Measurements from ENCODE around the gene ZFP92.

ZFP92 gene

GRCh38 chrX:153408871-153409351 lies 2.4 kb upstream of the ZFP92 start:
- DNase-seq (ENCODE audit: low read depth in 2 of 2), result no peak

- DNase-seq (ENCODE audit: low read depth in 2 of 2), result no peak
These were observed 1.7 kb upstream of the ZFP92 start for GRCh38 chrX:153409414-153410101.

GRCh38 chrX:153410373-153410772 lies 899 bp upstream of the ZFP92 start:
- no peak for DNase-seq (ENCODE audit: low read depth in 2 of 2)

DNA sequence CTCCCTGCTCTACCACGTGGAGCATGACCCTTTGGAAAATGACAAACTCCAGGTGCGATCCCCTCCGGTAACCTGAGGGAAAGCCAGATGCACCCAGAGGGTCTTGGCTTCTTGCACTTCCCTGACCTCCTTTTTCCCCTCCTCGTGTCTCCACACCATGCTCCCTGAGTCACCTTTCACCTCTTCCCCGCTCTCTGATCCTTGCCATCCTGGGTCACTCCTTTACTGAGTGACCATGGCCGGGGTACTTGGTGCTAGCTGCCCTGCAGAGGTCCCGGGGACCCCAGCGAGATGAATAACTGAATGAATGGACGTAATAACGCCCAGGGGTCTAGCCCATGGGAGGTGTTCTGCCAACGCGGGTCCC lies 401 bp upstream of the ZFP92 start:
- DNase-seq (ENCODE audit: low read depth in 2 of 2), result no peak

- DNase-seq (ENCODE audit: low read depth in 2 of 2), result no peak
These were observed 809 bp downstream of the ZFP92 start for GRCh38 chrX:153411988-153412574.

DNA sequence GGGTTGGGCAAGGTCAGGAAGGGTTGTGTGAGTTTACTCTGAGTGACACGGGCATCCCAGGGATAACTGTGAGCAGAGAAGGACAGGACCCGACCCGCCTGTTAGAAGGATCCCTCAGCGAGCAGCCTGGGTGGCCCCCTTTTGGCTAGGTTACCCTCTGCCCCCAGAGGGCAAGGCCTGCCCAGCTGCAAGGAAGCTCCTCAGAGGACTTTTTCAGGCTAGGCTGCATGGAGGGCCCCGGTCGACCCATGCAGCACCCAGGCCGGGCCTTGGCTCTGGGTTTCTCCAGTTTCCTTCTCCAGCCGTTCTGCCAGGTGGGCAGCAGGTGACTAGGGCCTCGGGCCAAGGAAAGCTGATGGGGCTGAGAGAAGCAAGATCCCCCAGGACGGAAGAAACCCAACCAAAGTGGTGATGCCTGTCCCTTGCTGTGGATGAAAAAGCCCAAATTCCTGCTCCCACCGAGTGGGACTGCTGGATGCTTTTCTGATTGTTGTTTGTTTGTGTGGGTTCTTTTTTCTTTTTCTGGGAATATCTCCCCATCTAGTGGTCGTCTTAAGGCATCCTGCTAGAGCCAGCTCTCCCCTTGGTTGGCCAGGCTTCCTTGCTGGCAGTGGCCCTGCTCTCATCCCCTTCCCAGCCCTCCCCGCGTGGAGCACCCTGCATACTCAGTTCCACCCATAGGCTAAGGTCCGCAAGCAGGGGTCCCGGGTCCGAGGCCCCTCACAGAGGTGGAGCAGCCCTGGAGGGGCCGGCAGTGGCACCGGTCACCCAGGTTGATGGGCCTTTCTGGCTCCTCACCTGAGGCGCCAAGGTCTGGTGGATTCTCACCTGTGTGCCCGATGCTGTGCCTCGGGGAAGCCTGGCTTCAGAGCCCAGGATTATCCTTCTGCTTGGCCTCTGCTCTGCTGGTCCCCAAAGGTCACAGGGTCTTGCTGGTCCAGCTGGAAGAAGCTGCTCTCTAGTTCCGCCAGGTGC lies 1.8 kb downstream of the ZFP92 start:
- DNase-seq (ENCODE audit: low read depth in 2 of 2), result no peak

DNA sequence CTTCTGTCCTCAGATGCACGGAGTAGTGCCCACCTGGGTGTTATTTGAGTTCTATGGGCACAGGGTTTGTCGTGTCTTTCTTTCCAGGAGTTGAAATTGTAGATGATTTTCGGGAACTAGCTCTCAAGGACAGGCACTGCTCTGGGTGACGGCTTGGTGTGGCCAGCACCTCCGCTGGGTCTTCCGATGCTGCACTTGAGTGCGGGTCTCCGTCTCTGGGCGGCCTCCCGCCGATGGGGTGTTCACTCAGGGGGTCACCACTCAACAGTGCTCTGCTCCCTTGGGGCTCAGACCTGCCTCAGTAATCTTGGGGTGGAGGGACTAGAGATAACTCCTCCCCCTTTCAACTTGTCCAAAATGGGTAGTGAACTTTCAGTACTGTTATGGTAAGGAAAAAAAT lies 2.5 kb downstream of the ZFP92 start:
- DNase-seq (ENCODE audit: low read depth in 2 of 2), result no peak

DNA sequence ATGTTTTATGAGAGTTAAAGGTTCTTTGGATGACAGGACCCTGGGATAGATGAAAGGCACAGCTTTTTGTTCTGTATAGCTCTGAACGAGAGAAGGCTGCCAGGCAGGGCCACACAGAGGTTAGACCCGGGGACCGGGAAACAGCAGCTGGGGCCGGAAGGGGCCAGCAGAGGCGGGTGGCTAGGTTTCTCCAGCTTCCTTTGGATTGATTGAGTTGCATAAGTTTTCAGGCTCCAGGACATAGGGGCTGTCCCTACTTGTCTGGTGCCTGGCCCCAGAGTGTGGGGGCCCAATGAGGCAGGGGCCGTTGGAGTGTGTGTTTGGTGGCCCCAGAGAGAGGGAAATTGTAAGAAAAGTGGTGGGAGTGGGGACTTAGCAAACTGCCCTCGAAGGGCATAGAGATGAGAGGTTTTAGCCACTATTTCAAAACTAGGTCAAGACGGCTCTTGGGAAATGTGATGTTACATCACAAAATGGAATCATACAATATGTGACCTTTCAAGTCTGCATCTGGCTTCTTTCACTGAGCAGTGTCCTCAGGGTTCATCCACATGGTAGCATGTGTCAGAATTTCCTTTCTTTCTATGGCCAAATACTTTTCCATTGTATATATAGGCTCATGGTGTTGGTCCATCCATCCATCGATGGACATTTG lies 3.7 kb downstream of the ZFP92 start:
- DNase-seq (ENCODE audit: low read depth in 2 of 2), result no peak

DNA sequence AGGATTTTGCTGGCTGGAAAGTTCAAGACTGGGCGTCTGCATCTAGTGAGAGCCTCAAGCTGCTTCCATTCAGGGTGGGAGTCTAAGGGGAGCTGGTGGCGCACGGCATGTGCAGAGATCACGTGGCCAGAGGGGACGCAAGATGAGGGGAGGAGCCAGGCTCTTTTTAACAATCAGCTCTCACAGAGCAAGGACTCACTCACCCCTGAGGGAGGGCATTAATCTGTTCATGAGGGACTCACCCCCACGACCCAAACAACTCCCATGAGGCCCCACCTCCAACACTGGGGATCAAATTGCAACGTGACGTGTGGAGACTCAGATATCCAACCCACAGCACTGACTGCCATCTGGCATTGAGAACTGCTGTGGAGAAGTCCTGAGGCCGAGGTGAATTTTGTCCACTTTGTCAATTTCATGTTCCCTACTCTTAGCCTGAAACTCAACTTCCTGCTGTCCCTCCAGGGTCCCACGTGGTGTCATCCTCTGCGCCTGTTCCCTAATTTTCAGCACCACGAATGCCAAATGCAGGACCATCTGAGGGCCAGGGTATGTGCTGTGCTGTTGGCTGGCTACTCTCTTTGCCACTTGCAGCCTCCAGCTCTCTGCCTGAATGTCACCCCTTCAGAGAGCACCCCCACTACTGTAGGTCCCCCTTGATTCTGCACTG lies 5.6 kb downstream of the ZFP92 start:
- no peak for DNase-seq (ENCODE audit: low read depth in 2 of 2)

DNA sequence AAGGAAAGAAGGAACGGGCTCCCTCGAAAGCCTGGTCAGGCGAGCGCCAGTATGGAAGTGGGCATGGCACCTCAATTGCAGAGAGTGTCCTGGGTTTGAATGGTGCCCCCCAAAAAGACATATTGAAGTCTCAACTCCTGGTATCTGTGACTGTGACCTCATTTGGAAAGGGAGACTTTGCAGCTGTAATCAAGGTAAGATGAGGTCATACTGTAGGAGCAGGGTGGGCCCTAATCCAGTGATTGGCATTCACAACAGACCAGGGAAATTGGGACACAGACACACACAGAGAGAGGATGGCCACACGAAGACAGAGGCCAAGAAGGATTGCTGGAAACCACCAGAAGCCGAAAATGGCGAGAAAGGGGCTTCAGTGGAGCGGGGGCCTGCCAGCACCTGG lies 6.4 kb downstream of the ZFP92 start:
- no peak for DNase-seq (ENCODE audit: low read depth in 2 of 2)

- no peak for DNase-seq (ENCODE audit: low read depth in 2 of 2)
These were observed 9.8 kb downstream of the ZFP92 start for GRCh38 chrX:153420851-153421599.

DNA sequence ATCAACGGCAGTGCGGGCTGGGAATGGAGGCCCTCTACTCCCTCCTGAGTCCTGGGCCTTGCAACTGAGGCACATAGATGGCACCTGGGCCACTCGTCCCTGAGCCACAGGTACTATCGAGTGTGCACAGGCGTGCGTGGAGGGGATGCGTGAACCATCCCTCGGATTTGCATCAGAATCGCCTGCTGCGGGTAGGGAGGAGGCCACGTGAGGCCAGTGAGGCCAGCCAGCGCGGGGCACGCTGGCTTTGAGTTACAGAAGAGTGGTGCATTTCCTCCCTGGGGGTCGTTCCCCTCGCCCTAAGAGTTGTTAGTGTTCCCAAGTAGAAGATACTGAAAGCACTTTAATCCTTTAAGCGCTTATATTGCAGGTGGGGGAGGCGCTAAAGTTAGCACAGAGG lies 10.6 kb downstream of the ZFP92 start:
- no peak for DNase-seq (ENCODE audit: low read depth in 2 of 2)

DNA sequence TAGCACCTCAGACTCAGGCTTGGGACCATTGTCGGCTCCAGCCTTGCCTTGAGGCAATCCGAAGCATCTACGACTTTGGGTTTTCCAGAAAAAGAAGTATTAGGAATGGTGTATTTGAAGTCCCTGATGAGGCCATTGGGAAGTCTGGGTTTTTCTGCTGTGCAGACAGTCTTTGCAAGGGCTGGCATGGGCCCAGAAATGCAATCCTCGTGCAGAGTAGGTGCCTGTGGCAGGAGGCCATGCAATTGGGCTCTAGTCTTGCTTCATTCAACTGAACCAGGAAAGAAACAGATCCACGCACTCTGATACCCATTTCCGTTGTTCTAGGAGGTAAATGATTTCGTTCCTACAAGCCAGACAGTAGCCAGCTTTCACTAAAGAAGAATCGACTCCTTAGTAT lies 12.4 kb downstream of the ZFP92 start:
- no peak for DNase-seq (ENCODE audit: low read depth in 2 of 2)

DNA sequence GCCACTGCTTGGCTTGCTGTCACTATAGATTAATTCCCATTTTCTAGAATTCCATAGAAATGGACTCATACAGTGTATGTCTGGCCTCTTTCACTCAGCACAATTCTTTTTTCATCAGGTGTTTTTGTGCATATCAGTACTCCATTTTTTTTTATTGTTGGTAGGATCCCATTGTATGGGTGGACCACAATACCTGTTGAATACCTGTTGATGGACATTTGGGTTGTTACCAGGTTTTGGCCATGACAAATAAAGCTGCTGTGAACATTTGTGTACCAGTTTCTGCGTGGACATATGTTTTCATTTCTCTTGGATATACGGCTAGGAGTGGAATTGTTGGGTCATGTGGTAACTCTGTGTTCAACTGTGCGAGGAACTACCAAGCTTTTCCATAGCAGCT lies 14.9 kb downstream of the ZFP92 start:
- no peak for DNase-seq (ENCODE audit: low read depth in 2 of 2)

DNA sequence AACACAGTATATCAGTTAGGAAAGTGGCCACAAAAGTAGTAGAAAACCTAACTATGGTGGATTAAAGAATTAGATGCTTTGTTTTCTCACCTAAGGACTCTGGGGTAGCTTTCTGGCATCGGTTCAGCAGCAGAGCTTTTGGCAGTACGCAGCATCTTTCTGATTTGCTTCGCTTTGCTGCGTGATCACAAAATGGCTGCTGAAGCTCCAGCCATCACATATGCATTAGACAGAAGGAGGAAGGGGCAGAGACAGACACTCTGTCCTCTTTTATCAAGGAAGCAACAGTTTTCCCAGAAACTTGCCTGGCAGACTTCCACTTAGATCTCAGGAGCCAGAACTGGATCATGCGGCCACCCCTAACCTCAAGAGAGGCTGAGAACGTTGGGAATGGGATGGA lies 19.5 kb downstream of the ZFP92 start:
- no peak for DNase-seq (ENCODE audit: low read depth in 2 of 2)

GRCh38 chrX:153433161-153433680 lies 21.9 kb downstream of the ZFP92 start:
- no peak for DNase-seq (ENCODE audit: low read depth in 2 of 2)

GRCh38 chrX:153433781-153434285 lies 22.6 kb downstream of the ZFP92 start:
- no peak for DNase-seq (ENCODE audit: low read depth in 2 of 2)

DNA sequence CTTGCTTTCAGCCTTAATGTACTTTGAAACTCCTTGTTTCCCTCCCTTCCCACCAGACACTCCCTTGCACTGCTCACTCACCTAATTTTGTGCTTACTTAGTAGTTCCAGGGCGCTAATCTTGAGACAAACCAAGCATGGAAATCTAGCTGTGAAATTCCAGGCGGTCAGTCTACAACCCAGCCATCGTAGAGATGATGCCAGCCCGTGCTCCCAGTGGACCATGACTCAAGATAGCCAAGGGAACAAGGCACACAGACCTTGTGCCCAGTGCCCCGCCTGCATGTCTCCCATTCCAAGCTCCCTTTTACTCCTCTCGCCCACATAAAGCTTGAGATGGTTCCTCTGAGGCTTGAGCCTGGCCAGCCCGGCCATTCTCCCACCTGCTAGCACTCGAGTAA lies 23.5 kb downstream of the ZFP92 start:
- DNase-seq (ENCODE audit: low read depth in 2 of 2), result no peak

GRCh38 chrX:153435845-153436244 lies 24.6 kb downstream of the ZFP92 start:
- no peak for DNase-seq (ENCODE audit: low read depth in 2 of 2)

- no peak for DNase-seq (ENCODE audit: low read depth in 2 of 2)
These were observed 27.3 kb downstream of the ZFP92 start for GRCh38 chrX:153438532-153438931.
